GM12873 (cell line): ENCODE results near the gene QPRT.
A peak's percentile ranks its signal among the peaks of the same experiment; 100 is the strongest.

Source experiments
- CTCF ChIP-seq: IDR thresholded peaks from 2 replicates; pipeline ENCODE4 v1.5.1; 2012; ENCODE audit warnings: low read depth, mild to moderate bottlenecking, moderate library complexity, low read length, control low read depth; ENCODE audit not compliant: insufficient read depth; ENCODE audit errors: missing control alignments

The QPRT gene

GRCh38 chr16:29717113-29717512 is 38.1 kb downstream of the QPRT start:
- TF ChIP-seq CTCF = no peak

- no peak for TF ChIP-seq CTCF
Measured at GRCh38 chr16:29719063-29719462, 40.1 kb downstream of the QPRT start.

GRCh38 chr16:29720703-29721102 is 41.7 kb downstream of the QPRT start:
- no peak for TF ChIP-seq CTCF

- peak; percentile 71 for TF ChIP-seq CTCF
Measured at GRCh38 chr16:29721167-29721879, 42.3 kb downstream of the QPRT start.

GRCh38 chr16:29726845-29727377 is 47.9 kb downstream of the QPRT start:
- TF ChIP-seq CTCF = no peak

- no peak for TF ChIP-seq CTCF
Measured at GRCh38 chr16:29727452-29727851, 48.5 kb downstream of the QPRT start.

- TF ChIP-seq CTCF = peak; percentile 67
Measured at GRCh38 chr16:29729116-29729521, 50.1 kb downstream of the QPRT start.

GRCh38 chr16:29730649-29731048 is 51.7 kb downstream of the QPRT start:
- TF ChIP-seq CTCF = no peak
